IMR-90 (cell line): ENCODE data around the gene DCAF8L2. TPM values are rescaled to one million over a fixed set of nuclear protein-coding genes. Genes with fewer than 3 reads are reported as not detected.

Source experiments
- ATAC-seq: fragments of 200-7000 bp; cut with Tn5 transposase; 2 replicates; pipeline ENCODE4 v1.9.1; 2020; ENCODE audit warnings: low read depth, mild to moderate bottlenecking, moderate library complexity
- BruUV-seq: library from RNA; stranded (reverse); fragments of 400-500 nt; replicated peaks from 2 replicates; lab custom pipeline; 2021; lab: Mats Ljungman, UMichigan
- CTCF ChIA-PET: fragments of 300-600 bp; formaldehyde crosslinking; extraction: SDS; loops from one replicate; lab custom pipeline; 2021; ENCODE audit warnings: antibody characterized with exemption; lab: Yijun Ruan, JAX
- POLR2A ChIA-PET: fragments of 300-600 bp; sonication (Branson Sonifier 250); formaldehyde crosslinking; loops from one replicate; lab custom pipeline; 2022; ENCODE audit warnings: antibody characterized with exemption; ENCODE audit not compliant: unreplicated experiment; lab: Charles Lee
- DNase-seq: peaks from one replicate; pipeline ENCODE4 v3.0.0; 2013
- H2AFZ ChIP-seq: replicated peaks from 2 replicates; pipeline ENCODE3; 2013; ENCODE audit warnings: low read length, mild to moderate bottlenecking; ENCODE audit not compliant: poor library complexity
- H2AK5ac ChIP-seq: 2 replicates; pipeline ENCODE4 v1.6.1; 2013; ENCODE audit warnings: low read depth, low read length, inconsistent platforms
- H2AK9ac ChIP-seq: replicated peaks from 2 replicates; pipeline ENCODE3; 2013; ENCODE audit warnings: mild to moderate bottlenecking, low read depth, low read length, moderate library complexity; ENCODE audit not compliant: poor library complexity
- H2BK120ac ChIP-seq: 2 replicates; pipeline ENCODE4 v1.6.1; 2013; ENCODE audit warnings: low read depth, low read length, inconsistent platforms
- H2BK15ac ChIP-seq: 3 replicates; pipeline ENCODE4 v1.6.1; 2013; ENCODE audit warnings: low read depth, low read length, inconsistent platforms
- H2BK20ac ChIP-seq: 2 replicates; pipeline ENCODE4 v1.6.1; 2013; ENCODE audit warnings: low read depth, mild to moderate bottlenecking, inconsistent platforms, low read length, moderate library complexity
- H2BK5ac ChIP-seq: 2 replicates; pipeline ENCODE4 v1.6.1; 2013; ENCODE audit warnings: mild to moderate bottlenecking, low read depth, low read length, inconsistent platforms; ENCODE audit not compliant: poor library complexity, severe bottlenecking
- H3K14ac ChIP-seq: replicated peaks from 2 replicates; pipeline ENCODE4 v1.6.1; 2013; ENCODE audit warnings: low read depth, low read length, inconsistent platforms
- H3K18ac ChIP-seq: 2 replicates; pipeline ENCODE4 v1.6.1; 2013; ENCODE audit warnings: low read depth, low read length, control low read depth
- H3K23ac ChIP-seq: 2 replicates; pipeline ENCODE4 v1.6.1; 2013; ENCODE audit warnings: low read depth, low read length, inconsistent platforms
- H3K27ac ChIP-seq: 2 replicates; pipeline ENCODE4 v1.5.1; 2013; ENCODE audit warnings: mild to moderate bottlenecking, control low read depth, low read length; ENCODE audit not compliant: insufficient read depth
- H3K27me3 ChIP-seq: 2 replicates; pipeline ENCODE4 v1.6.1; 2013; ENCODE audit warnings: low read length; ENCODE audit not compliant: control insufficient read depth, insufficient read depth
- H3K36me3 ChIP-seq: 2 replicates; pipeline ENCODE4 v1.6.1; 2013; ENCODE audit warnings: low read length, mixed read lengths; ENCODE audit not compliant: control insufficient read depth, insufficient read depth
- H3K4ac ChIP-seq: 2 replicates; pipeline ENCODE4 v1.6.1; 2013; ENCODE audit warnings: low read depth, low read length, inconsistent platforms
- H3K4me1 ChIP-seq: 2 replicates; pipeline ENCODE4 v1.6.1; 2013; ENCODE audit warnings: low read length, mixed read lengths; ENCODE audit not compliant: control insufficient read depth, insufficient read depth
- H3K4me2 ChIP-seq: 2 replicates; pipeline ENCODE4 v1.6.1; 2013; ENCODE audit warnings: low read depth, mild to moderate bottlenecking, control low read depth, low read length, moderate library complexity
- H3K4me3 ChIP-seq: 2 replicates; pipeline ENCODE4 v1.5.1; 2013; ENCODE audit warnings: low read depth, mild to moderate bottlenecking, control low read depth, low read length, moderate library complexity; ENCODE audit not compliant: insufficient read depth
- H3K56ac ChIP-seq: 2 replicates; pipeline ENCODE4 v1.6.1; 2013; ENCODE audit warnings: low read length, inconsistent platforms; ENCODE audit not compliant: insufficient read depth; ENCODE audit errors: extremely low read depth
- H3K79me1 ChIP-seq, 2 experiments: 2 replicates each; pipeline ENCODE4 v1.6.1; 2013; ENCODE audit warnings: low read length in 2 of 2, inconsistent platforms in 1 of 2, low read depth in 1 of 2
- H3K9ac ChIP-seq: 2 replicates; pipeline ENCODE4 v1.6.1; 2013; ENCODE audit warnings: low read depth, low read length, control low read depth
- H3K9me1 ChIP-seq: 2 replicates; pipeline ENCODE4 v1.6.1; 2013; ENCODE audit warnings: low read length, inconsistent platforms; ENCODE audit not compliant: insufficient read depth
- H3K9me3 ChIP-seq: 2 replicates; pipeline ENCODE4 v1.6.1; 2013; ENCODE audit warnings: low read length; ENCODE audit not compliant: control insufficient read depth, insufficient read depth
- H4K20me1 ChIP-seq: 2 replicates; pipeline ENCODE4 v1.6.1; 2013; ENCODE audit warnings: low read length, inconsistent platforms; ENCODE audit not compliant: insufficient read depth
- H4K5ac ChIP-seq: 2 replicates; pipeline ENCODE4 v1.6.1; 2013; ENCODE audit warnings: mild to moderate bottlenecking, low read depth, low read length, control low read depth
- H4K8ac ChIP-seq, 2 experiments: 2 replicates each; pipeline ENCODE4 v1.6.1; 2013; ENCODE audit warnings: low read depth in 2 of 2, low read length in 2 of 2, control low read depth in 1 of 2, inconsistent platforms in 1 of 2
- H4K91ac ChIP-seq: 2 replicates; pipeline ENCODE4 v1.6.1; 2013; ENCODE audit warnings: low read depth, low read length, inconsistent platforms; ENCODE audit not compliant: insufficient read depth
- BHLHE40 ChIP-seq: fragments of 150-350 bp; IDR thresholded peaks from 2 replicates; pipeline ENCODE4 v1.6.1; 2016; ENCODE audit warnings: mild to moderate bottlenecking, low read depth, low read length
- CEBPB ChIP-seq: IDR thresholded peaks from 2 replicates; pipeline ENCODE4 v1.6.1; 2012; ENCODE audit warnings: low read depth, low read length, improper control_type of control experiment
- CHD1 ChIP-seq: IDR thresholded peaks from 2 replicates; pipeline ENCODE4 v1.6.1; 2012; ENCODE audit warnings: low read depth, low read length, improper control_type of control experiment
- FOS ChIP-seq: fragments of 150-350 bp; IDR thresholded peaks from 2 replicates; pipeline ENCODE4 v1.6.1; 2016; ENCODE audit warnings: low read depth, low read length
- MAFK ChIP-seq: IDR thresholded peaks from 2 replicates; pipeline ENCODE4 v1.6.1; 2012; ENCODE audit warnings: low read depth, low read length, improper control_type of control experiment
- MAZ ChIP-seq: IDR thresholded peaks from 2 replicates; pipeline ENCODE4 v1.6.1; 2012; ENCODE audit warnings: low read depth, mild to moderate bottlenecking, low read length, improper control_type of control experiment, moderate library complexity, borderline replicate concordance
- NFE2L2 ChIP-seq: fragments of 150-350 bp; IDR thresholded peaks from 2 replicates; pipeline ENCODE4 v1.6.1; 2016; ENCODE audit warnings: low read depth, mild to moderate bottlenecking, low read length
- POLR2A ChIP-seq: IDR thresholded peaks from 2 replicates; pipeline ENCODE4 v1.6.1; 2012; ENCODE audit warnings: mild to moderate bottlenecking, low read depth, low read length
- RAD21 ChIP-seq: IDR thresholded peaks from 2 replicates; pipeline ENCODE4 v1.6.1; 2012; ENCODE audit warnings: low read length, improper control_type of control experiment
- RCOR1 ChIP-seq: IDR thresholded peaks from 2 replicates; pipeline ENCODE4 v1.6.1; 2012; ENCODE audit warnings: mild to moderate bottlenecking, low read length, improper control_type of control experiment; ENCODE audit not compliant: insufficient replicate concordance
- RFX5 ChIP-seq: IDR thresholded peaks from 2 replicates; pipeline ENCODE4 v1.8.0; 2012; ENCODE audit warnings: low read depth, mild to moderate bottlenecking, low read length, moderate library complexity
- SMC3 ChIP-seq: fragments of 150-350 bp; IDR thresholded peaks from 2 replicates; pipeline ENCODE4 v1.6.1; 2016; ENCODE audit warnings: low read depth, mild to moderate bottlenecking, antibody characterized with exemption, low read length, moderate library complexity
- WGBS, 2 experiments: methylation state at CpG; one replicate each; pipeline versions ENCODE4 v1.1.5 to v1.1.7; 2013; ENCODE audit warnings: missing lambda C conversion rate in 2 of 2; ENCODE audit not compliant: insufficient read length in 1 of 2; ENCODE audit errors: extremely low coverage in 2 of 2; 5-methylcytosine and 5-hydroxymethylcytosine counted together
- dilution Hi-C: fragments of 300-500 bp; cut with HindIII; formaldehyde crosslinking; loops from one replicate; pipeline ENCODE4 v1.14.3; 2018; ENCODE audit warnings: low sequenced_read_pairs; ENCODE audit not compliant: unreplicated experiment
- in situ Hi-C: fragments of 300-500 bp; cut with MboI; formaldehyde crosslinking; loops from 3 replicates; pipeline ENCODE4 v1.14.3; 2019; ENCODE audit warnings: low sequenced_read_pairs, inconsistent platforms, mixed read lengths
- intact Hi-C: fragments of 100-400 bp; cut with micrococcal nuclease; formaldehyde crosslinking; loops from 2 replicates; pipeline ENCODE4 v1.10.0; 2022
- polyA plus RNA-seq, 3 experiments: library from polyadenylated mRNA; depleted of rRNA; stranded (reverse); fragments of >200 nt; gene quantifications; 2 replicates each; pipeline ENCODE4 v1.2.3, GENCODE V29; 2012; ENCODE audit warnings: low replicate concordance in 1 of 3
- total RNA-seq: library from RNA; depleted of rRNA; stranded (reverse); fragments of >200 nt; gene quantifications from 2 replicates; pipeline ENCODE4 v1.2.3, GENCODE V29; 2012
- TF ChIP-seq, protein P1 (sequence below): conservative IDR thresholded peaks from 2 replicates; pipeline ENCODE4 v1.5.1; 2012; ENCODE audit warnings: mild to moderate bottlenecking, low read depth, low read length, improper control_type of control experiment
- TF ChIP-seq, protein P2 (sequence below): fragments of 150-350 bp; IDR thresholded peaks from 2 replicates; pipeline ENCODE4 v1.6.1; 2016; ENCODE audit warnings: low read depth, mild to moderate bottlenecking, low read length, moderate library complexity, borderline replicate concordance
- TF ChIP-seq, protein P3 (sequence below): fragments of 150-350 bp; IDR thresholded peaks from 2 replicates; pipeline ENCODE4 v1.6.1; 2017; ENCODE audit warnings: mild to moderate bottlenecking, antibody characterized with exemption, low read length, low read depth

DCAF8L2 gene
- total and polyA plus RNA-seq, 2 of the 4 experiments (the other 2 are of a cell fraction): not detected

DNA sequence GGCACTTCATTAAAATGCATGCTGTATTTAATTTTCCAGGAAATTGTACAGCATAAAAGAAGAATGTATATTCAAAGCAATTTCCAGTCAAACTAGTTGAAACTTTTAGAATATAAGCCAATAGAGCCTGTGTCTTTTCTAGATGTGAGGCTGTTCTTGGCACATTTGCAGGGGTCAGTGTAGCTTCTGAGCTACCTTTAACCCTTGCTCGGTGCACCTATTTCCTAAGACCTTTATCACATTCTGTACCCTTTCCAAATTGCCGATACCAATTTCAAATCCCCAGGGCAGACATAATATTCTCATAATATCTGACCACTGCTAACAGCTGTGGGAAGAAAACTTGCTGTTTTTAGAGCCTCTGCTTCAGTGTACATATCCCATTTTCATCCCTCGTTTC lies 43.2 kb downstream of the DCAF8L2 start:
- H3K14ac ChIP-seq: no peak overlapping the region
- no peaks in the 10 kb centered on the region for H3K9me1 ChIP-seq
- no peak overlapping the region for H4K5ac ChIP-seq
- H3K36me3 ChIP-seq: no peaks in the 10 kb centered on the region
- ATAC-seq: no peak
- H3K18ac ChIP-seq: no peak overlapping the region
- no peaks in the 10 kb centered on the region for H3K4me1 ChIP-seq
- no peak overlapping the region for H3K27ac ChIP-seq
- dilution Hi-C loops: no loop called here
- H3K4ac ChIP-seq: no peak overlapping the region
- no peak overlapping the region for H3K9ac ChIP-seq
- H3K79me1 ChIP-seq: no peaks in the 10 kb centered on the region
- ChIA-PET CTCF (no interaction called here), POLR2A (no interaction called here)
- in situ Hi-C loops: no loop called here
- H2BK20ac ChIP-seq: no peak overlapping the region
- no peaks in the 10 kb centered on the region for H3K9me3 ChIP-seq
- H2BK120ac ChIP-seq: no peak overlapping the region
- no peak overlapping the region for H3K4me3 ChIP-seq
- no peak for TF ChIP-seq CEBPB
- TF ChIP-seq SMC3: no peak
- no peak for TF ChIP-seq FOS
- TF ChIP-seq POLR2A: no peak
- TF ChIP-seq, protein P1, sequence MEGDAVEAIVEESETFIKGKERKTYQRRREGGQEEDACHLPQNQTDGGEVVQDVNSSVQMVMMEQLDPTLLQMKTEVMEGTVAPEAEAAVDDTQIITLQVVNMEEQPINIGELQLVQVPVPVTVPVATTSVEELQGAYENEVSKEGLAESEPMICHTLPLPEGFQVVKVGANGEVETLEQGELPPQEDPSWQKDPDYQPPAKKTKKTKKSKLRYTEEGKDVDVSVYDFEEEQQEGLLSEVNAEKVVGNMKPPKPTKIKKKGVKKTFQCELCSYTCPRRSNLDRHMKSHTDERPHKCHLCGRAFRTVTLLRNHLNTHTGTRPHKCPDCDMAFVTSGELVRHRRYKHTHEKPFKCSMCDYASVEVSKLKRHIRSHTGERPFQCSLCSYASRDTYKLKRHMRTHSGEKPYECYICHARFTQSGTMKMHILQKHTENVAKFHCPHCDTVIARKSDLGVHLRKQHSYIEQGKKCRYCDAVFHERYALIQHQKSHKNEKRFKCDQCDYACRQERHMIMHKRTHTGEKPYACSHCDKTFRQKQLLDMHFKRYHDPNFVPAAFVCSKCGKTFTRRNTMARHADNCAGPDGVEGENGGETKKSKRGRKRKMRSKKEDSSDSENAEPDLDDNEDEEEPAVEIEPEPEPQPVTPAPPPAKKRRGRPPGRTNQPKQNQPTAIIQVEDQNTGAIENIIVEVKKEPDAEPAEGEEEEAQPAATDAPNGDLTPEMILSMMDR: no peak
- no peak for TF ChIP-seq RCOR1
- no peak for TF ChIP-seq RFX5
- TF ChIP-seq MAZ: no peak
- TF ChIP-seq MAFK: no peak
- TF ChIP-seq, protein P2, sequence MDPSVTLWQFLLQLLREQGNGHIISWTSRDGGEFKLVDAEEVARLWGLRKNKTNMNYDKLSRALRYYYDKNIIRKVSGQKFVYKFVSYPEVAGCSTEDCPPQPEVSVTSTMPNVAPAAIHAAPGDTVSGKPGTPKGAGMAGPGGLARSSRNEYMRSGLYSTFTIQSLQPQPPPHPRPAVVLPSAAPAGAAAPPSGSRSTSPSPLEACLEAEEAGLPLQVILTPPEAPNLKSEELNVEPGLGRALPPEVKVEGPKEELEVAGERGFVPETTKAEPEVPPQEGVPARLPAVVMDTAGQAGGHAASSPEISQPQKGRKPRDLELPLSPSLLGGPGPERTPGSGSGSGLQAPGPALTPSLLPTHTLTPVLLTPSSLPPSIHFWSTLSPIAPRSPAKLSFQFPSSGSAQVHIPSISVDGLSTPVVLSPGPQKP: no peak
- TF ChIP-seq RAD21: no peak
- no peak for TF ChIP-seq BHLHE40
- no peak for TF ChIP-seq NFE2L2
- no peak for TF ChIP-seq CHD1
- TF ChIP-seq, protein P3, sequence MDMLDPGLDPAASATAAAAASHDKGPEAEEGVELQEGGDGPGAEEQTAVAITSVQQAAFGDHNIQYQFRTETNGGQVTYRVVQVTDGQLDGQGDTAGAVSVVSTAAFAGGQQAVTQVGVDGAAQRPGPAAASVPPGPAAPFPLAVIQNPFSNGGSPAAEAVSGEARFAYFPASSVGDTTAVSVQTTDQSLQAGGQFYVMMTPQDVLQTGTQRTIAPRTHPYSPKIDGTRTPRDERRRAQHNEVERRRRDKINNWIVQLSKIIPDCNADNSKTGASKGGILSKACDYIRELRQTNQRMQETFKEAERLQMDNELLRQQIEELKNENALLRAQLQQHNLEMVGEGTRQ: no peak
- no peak overlapping the region for H2BK15ac ChIP-seq
- H3K56ac ChIP-seq: no peak overlapping the region
- H4K8ac ChIP-seq: no peak overlapping the region
- H3K27me3 ChIP-seq: no peaks in the 10 kb centered on the region
- no peak overlapping the region for H3K23ac ChIP-seq
- no peak overlapping the region for H2AK5ac ChIP-seq
- H4K20me1 ChIP-seq: no peaks in the 10 kb centered on the region
- H2AFZ ChIP-seq: no peak overlapping the region
- DNase-seq: no peak
- H3K4me2 ChIP-seq: no peak overlapping the region
- BruUV-seq: no TSS peak
- no peak overlapping the region for H4K91ac ChIP-seq
- no peak overlapping the region for H2AK9ac ChIP-seq
- intact Hi-C loops: no loop called here
- H2BK5ac ChIP-seq: no peak overlapping the region
- WGBS, 2 experiments: 83% methylated on average over 1 of the region's 3 CpGs; no CpG with 5 or more reads in 1 of the 2 experiments
